ENCODE results near the gene DNER.
"Not testable (repeated sequence)": the region's sequence is repeated elsewhere in the genome, so short reads cannot be mapped to it uniquely, and the experiment has no call there.

Gene DNER

DNA sequence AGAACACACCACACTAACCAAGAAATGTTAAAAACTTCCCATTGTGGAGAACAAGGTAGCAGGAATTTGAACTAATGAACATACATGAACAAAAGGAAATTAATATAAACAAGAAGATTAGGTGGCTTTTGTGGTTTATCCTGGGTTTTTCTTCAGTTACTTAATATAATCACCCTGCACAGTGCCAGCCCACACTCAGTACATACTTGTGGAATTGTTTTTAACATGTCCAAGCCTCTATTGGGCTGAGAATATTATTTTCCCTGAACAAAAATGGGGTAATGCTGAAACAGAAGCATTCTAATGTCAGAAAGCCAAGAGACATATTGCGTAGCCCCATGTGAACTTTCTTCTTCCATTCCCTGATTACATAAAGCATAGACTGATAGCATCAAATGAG is 202.8 kb downstream of the DNER start:
- TF ChIP-seq, protein P1, sequence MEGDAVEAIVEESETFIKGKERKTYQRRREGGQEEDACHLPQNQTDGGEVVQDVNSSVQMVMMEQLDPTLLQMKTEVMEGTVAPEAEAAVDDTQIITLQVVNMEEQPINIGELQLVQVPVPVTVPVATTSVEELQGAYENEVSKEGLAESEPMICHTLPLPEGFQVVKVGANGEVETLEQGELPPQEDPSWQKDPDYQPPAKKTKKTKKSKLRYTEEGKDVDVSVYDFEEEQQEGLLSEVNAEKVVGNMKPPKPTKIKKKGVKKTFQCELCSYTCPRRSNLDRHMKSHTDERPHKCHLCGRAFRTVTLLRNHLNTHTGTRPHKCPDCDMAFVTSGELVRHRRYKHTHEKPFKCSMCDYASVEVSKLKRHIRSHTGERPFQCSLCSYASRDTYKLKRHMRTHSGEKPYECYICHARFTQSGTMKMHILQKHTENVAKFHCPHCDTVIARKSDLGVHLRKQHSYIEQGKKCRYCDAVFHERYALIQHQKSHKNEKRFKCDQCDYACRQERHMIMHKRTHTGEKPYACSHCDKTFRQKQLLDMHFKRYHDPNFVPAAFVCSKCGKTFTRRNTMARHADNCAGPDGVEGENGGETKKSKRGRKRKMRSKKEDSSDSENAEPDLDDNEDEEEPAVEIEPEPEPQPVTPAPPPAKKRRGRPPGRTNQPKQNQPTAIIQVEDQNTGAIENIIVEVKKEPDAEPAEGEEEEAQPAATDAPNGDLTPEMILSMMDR (conservative IDR thresholded peaks at IDR 0.05; ENCODE audit: low read depth, low read length), result no peak
- DNase-seq (ENCODE audit: low read depth), result peak; percentile 14
- no peak overlapping the region for H3K4me3 ChIP-seq (ENCODE audit: low read depth, low read length)

DNA sequence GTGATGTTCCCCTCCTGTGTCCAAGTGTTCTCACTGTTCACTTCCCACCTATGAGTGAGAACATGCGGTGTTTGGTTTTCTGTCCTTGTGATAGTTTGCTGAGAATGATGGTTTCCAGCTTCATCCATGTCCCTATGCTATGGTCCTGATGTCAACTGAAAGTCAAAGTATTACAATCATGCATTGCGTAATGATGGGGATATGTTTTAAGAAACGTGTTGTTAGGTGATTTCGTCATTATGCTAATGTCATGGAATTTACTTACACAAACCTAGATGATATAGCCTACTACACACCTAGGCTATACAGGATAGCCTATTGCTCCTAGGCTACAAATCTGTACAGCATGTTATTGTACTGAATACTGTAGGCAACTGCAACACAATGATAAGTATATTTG is 207.7 kb downstream of the DNER start:
- not testable (repeated sequence) for DNase-seq (ENCODE audit: low read depth)

DNA sequence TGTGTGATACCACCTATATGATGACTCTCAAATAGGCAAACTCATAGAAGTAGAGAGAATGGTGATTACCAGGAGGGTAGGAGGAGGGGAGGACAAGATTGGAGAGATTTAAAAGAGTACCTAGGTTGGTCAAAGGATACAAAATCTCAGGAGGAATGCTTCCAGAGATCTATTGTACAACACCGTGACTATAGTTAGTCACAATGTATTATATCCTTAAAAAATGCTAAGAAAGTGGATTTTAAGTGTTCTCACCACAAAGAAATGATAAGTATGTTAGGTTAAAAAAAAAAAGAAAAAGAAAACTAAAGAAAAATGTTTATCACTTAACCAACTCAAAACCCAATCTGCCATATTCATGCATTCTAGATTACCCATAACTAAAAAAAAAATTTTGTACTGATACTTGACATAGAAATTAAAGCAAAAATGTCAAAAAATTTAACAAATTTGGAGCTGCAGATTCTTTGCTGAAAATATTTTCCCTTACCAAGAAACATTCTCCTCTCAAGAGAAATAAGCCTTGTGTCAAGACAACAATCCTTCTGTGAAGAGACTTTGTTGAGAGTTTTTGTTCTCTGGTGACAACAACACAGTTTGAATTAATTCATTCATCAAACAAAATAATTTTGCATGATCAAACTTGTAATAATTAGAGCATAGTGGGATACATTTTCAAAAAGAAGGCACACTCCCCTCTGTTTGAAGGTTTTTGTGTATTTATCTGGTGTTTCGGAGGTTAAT is 213.1 kb downstream of the DNER start:
- TF ChIP-seq, protein P1 (conservative IDR thresholded peaks at IDR 0.05; ENCODE audit: low read depth, low read length), result no peak
- peak; percentile 41 for DNase-seq (ENCODE audit: low read depth)
- no peak overlapping the region for H3K4me3 ChIP-seq (ENCODE audit: low read depth, low read length)

More for the DNA sequence above, 207.7 kb downstream of the DNER start:
- H3K4me3 ChIP-seq (ENCODE audit: low read depth, low read length), result not testable (repeated sequence)

- DNase-seq (ENCODE audit: low read depth), result peak; percentile 14
- TF ChIP-seq, protein P1 (conservative IDR thresholded peaks at IDR 0.05; ENCODE audit: low read depth, low read length), result no peak
Observed at GRCh38 chr2:229492034-229492433, 222.3 kb downstream of the DNER start.

GRCh38 chr2:229490167-229490566 is 224.2 kb downstream of the DNER start:
- TF ChIP-seq, protein P1 (conservative IDR thresholded peaks at IDR 0.05; ENCODE audit: low read depth, low read length), result no peak
- DNase-seq (ENCODE audit: low read depth), result no peak
- no peak overlapping the region for H3K4me3 ChIP-seq (ENCODE audit: low read depth, low read length)

More at GRCh38 chr2:229492034-229492433, 222.3 kb downstream of the DNER start:
- no peak overlapping the region for H3K4me3 ChIP-seq (ENCODE audit: low read depth, low read length)

GRCh38 chr2:229489016-229489415 is 225.3 kb downstream of the DNER start:
- H3K4me3 ChIP-seq (ENCODE audit: low read depth, low read length), result no peak overlapping the region
- TF ChIP-seq, protein P1 (conservative IDR thresholded peaks at IDR 0.05; ENCODE audit: low read depth, low read length), result no peak
- no peak for DNase-seq (ENCODE audit: low read depth)

- TF ChIP-seq, protein P1 (conservative IDR thresholded peaks at IDR 0.05; ENCODE audit: low read depth, low read length), result no peak
- H3K4me3 ChIP-seq (ENCODE audit: low read depth, low read length), result no peak overlapping the region
- no peak for DNase-seq (ENCODE audit: low read depth)
Observed at GRCh38 chr2:229488232-229488631, 226.1 kb downstream of the DNER start.

Data from choroid plexus epithelial cell (primary cell).